HepG2 (cell line): Measurements from ENCODE around the gene VAMP2. TPM values are rescaled to one million over a fixed set of nuclear protein-coding genes. Genes with fewer than 3 reads are reported as not detected.

Source experiments
- ARHGAP35 ChIP-seq: sonication (generic); formaldehyde crosslinking; IDR thresholded peaks from 2 replicates; pipeline ENCODE4 v1.9.0; 2022; ENCODE audit warnings: mild to moderate bottlenecking, inconsistent platforms, moderate library complexity, missing genetic modification reagents, borderline replicate concordance
- ATF7 ChIP-seq, 2 experiments: fragments of 450-650 bp in 1 of 2; sonication (generic) in 1 of 2; formaldehyde crosslinking in 1 of 2; IDR thresholded peaks; 2 replicates each; pipeline versions ENCODE4 v1.4.0 to v1.6.1; 2016 to 2020; ENCODE audit warnings: antibody characterized with exemption in 1 of 2, mild to moderate bottlenecking in 1 of 2, missing genetic modification reagents in 1 of 2
- BRD4 ChIP-seq: sonication (generic); formaldehyde crosslinking; IDR thresholded peaks from 2 replicates; pipeline ENCODE4 v1.4.0; 2020; ENCODE audit warnings: missing genetic modification reagents
- HMG20A ChIP-seq: IDR thresholded peaks from 2 replicates; pipeline ENCODE4 v1.6.1; 2016; ENCODE audit warnings: borderline replicate concordance
- HNRNPUL1 ChIP-seq: fragments of 200-400 bp; formaldehyde crosslinking; IDR thresholded peaks from 2 replicates; pipeline ENCODE4 v1.6.1; 2017; ENCODE audit warnings: low read depth, mild to moderate bottlenecking, low read length, moderate library complexity
- HOXA9 ChIP-seq: sonication (generic); formaldehyde crosslinking; IDR thresholded peaks from 2 replicates; pipeline ENCODE4 v1.8.1; 2022; ENCODE audit warnings: missing genetic modification reagents, mild to moderate bottlenecking, moderate library complexity, borderline replicate concordance
- NONO ChIP-seq, 2 experiments: fragments of 450-650 bp in 1 of 2; sonication (generic) in 1 of 2; formaldehyde crosslinking in 1 of 2; IDR thresholded peaks in 1 of 2; conservative IDR thresholded peaks in 1 of 2; 2 replicates each; pipeline versions ENCODE4 v1.6.1 to v1.8.0; 2017 to 2022; ENCODE audit warnings: mild to moderate bottlenecking in 1 of 2, missing genetic modification reagents in 1 of 2, moderate library complexity in 1 of 2
- NR2F6 ChIP-seq, 2 experiments: IDR thresholded peaks; 2 replicates each; pipeline ENCODE4 v1.6.1; 2016; ENCODE audit warnings: antibody characterized with exemption in 1 of 2, mild to moderate bottlenecking in 1 of 2
- RORA ChIP-seq: sonication (generic); formaldehyde crosslinking; IDR thresholded peaks from 2 replicates; pipeline ENCODE4 v1.5.0; 2020; ENCODE audit warnings: mild to moderate bottlenecking, missing genetic modification reagents, moderate library complexity
- SALL2 ChIP-seq: sonication (generic); formaldehyde crosslinking; IDR thresholded peaks from 2 replicates; pipeline ENCODE4 v1.8.1; 2023; ENCODE audit warnings: mild to moderate bottlenecking, missing genetic modification reagents, inconsistent platforms
- SKIL ChIP-seq: sonication (generic); formaldehyde crosslinking; IDR thresholded peaks from 2 replicates; pipeline ENCODE4 v1.8.0; 2022; ENCODE audit warnings: missing genetic modification reagents, mild to moderate bottlenecking, moderate library complexity, borderline replicate concordance
- SMARCC2 ChIP-seq: fragments of 450-650 bp; IDR thresholded peaks from 2 replicates; pipeline ENCODE4 v1.6.1; 2017; ENCODE audit warnings: antibody characterized with exemption, mild to moderate bottlenecking
- SMC3 ChIP-seq: IDR thresholded peaks from 2 replicates; pipeline ENCODE4 v1.6.1; 2011; ENCODE audit warnings: low read length, improper control_type of control experiment
- TCF7 ChIP-seq: sonication (generic); IDR thresholded peaks from 2 replicates; pipeline ENCODE4 v1.6.1; 2016; ENCODE audit warnings: antibody characterized with exemption, low read depth
- TOE1 ChIP-seq: sonication (generic); formaldehyde crosslinking; IDR thresholded peaks from 2 replicates; pipeline ENCODE4 v1.4.0; 2020; ENCODE audit warnings: mild to moderate bottlenecking, missing genetic modification reagents
- TSC22D2 ChIP-seq: sonication (generic); formaldehyde crosslinking; IDR thresholded peaks from 2 replicates; pipeline ENCODE4 v1.5.1; 2020; ENCODE audit warnings: missing genetic modification reagents, mild to moderate bottlenecking, borderline replicate concordance
- YEATS4 ChIP-seq: sonication (generic); formaldehyde crosslinking; IDR thresholded peaks from 2 replicates; pipeline ENCODE4 v1.4.0; 2020; ENCODE audit warnings: missing genetic modification reagents, borderline replicate concordance
- ZNF260 ChIP-seq: sonication (generic); formaldehyde crosslinking; IDR thresholded peaks from 2 replicates; pipeline ENCODE4 v1.4.0; 2020; ENCODE audit warnings: missing genetic modification reagents, low read depth, mild to moderate bottlenecking, borderline replicate concordance
- ZNF33B ChIP-seq: sonication (generic); formaldehyde crosslinking; IDR thresholded peaks from 2 replicates; pipeline ENCODE4 v1.5.1; 2020; ENCODE audit warnings: mild to moderate bottlenecking, missing genetic modification reagents
- polyA plus RNA-seq, 8 experiments: library from polyadenylated mRNA; depleted of rRNA in 3 of 8; stranded (reverse) in 7 of 8; unstranded in 1 of 8; fragments of >200 nt; fragmentation: Illumina TruSeq in 4 of 8; extraction: Trizol in 4 of 8; gene quantifications; 2 replicates each; pipeline versions ENCODE4 v1.2.1 to v1.2.3, GENCODE V29; 2011 to 2016; ENCODE audit warnings: low read depth in 4 of 8, missing spikeins in 1 of 8, mixed read lengths in 1 of 8; ENCODE audit not compliant: insufficient read depth in 1 of 8
- total RNA-seq, 5 experiments: library from RNA; depleted of rRNA; stranded (reverse); fragments of >200 nt; fragmentation: Illumina TruSeq; extraction: Trizol; gene quantifications; 2 replicates each; pipeline ENCODE4 v1.2.3, GENCODE V29; 2016; ENCODE audit warnings: low read depth in 1 of 5
- TF ChIP-seq, protein P1 (sequence below): IDR thresholded peaks from 2 replicates; pipeline ENCODE4 v1.6.1; 2016
- TF ChIP-seq, protein P2 (sequence below): sonication (generic); formaldehyde crosslinking; IDR thresholded peaks from 2 replicates; pipeline ENCODE4 v1.8.1; 2023; ENCODE audit warnings: mild to moderate bottlenecking, missing genetic modification reagents
- TF ChIP-seq, protein P3 (sequence below): sonication (generic); formaldehyde crosslinking; conservative IDR thresholded peaks from 2 replicates; pipeline ENCODE4 v1.8.0; 2022; ENCODE audit warnings: mild to moderate bottlenecking, moderate library complexity, missing genetic modification reagents

VAMP2 gene
- total and polyA plus RNA-seq, 2 of the 13 experiments (the other 11 are each of a cell fraction or from before 2014, with no cell fraction given), result 3.9 to 17.2 TPM

GRCh38 chr17:8209907-8210760 lies 47.4 kb upstream of the VAMP2 start, which contains the start of gene AURKB (continued):
- TF ChIP-seq YEATS4 (CRISPR knock-in tag), result peak; percentile 88
- TF ChIP-seq SMARCC2, result no peak
- TF ChIP-seq ZNF260, result no peak
- no peak for TF ChIP-seq SKIL (CRISPR knock-in tag)
- no peak for TF ChIP-seq TSC22D2 (CRISPR knock-in tag)
- TF ChIP-seq, protein P1, sequence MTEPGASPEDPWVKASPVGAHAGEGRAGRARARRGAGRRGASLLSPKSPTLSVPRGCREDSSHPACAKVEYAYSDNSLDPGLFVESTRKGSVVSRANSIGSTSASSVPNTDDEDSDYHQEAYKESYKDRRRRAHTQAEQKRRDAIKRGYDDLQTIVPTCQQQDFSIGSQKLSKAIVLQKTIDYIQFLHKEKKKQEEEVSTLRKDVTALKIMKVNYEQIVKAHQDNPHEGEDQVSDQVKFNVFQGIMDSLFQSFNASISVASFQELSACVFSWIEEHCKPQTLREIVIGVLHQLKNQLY (CRISPR knock-in tag), result no peak
- TF ChIP-seq ARHGAP35 (CRISPR knock-in tag), result no peak; the same call in 1 of the 2 replicates
- TF ChIP-seq HNRNPUL1, result no peak
- TF ChIP-seq TCF7, result no peak
- TF ChIP-seq ATF7 (IDR thresholded peaks at IDR 0.05), result no peak
- TF ChIP-seq ATF7 (CRISPR knock-in tag; IDR thresholded peaks at IDR 0.05), result 0 out of 2 replicates have a peak, but pooled peaks have one; percentile 44
- no peak for TF ChIP-seq RORA (CRISPR knock-in tag)
- no peak for TF ChIP-seq HMG20A (CRISPR knock-in tag)
- no peak for TF ChIP-seq TOE1
- TF ChIP-seq, protein P2, sequence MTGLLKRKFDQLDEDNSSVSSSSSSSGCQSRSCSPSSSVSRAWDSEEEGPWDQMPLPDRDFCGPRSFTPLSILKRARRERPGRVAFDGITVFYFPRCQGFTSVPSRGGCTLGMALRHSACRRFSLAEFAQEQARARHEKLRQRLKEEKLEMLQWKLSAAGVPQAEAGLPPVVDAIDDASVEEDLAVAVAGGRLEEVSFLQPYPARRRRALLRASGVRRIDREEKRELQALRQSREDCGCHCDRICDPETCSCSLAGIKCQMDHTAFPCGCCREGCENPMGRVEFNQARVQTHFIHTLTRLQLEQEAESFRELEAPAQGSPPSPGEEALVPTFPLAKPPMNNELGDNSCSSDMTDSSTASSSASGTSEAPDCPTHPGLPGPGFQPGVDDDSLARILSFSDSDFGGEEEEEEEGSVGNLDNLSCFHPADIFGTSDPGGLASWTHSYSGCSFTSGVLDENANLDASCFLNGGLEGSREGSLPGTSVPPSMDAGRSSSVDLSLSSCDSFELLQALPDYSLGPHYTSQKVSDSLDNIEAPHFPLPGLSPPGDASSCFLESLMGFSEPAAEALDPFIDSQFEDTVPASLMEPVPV, result peak; percentile 87
- TF ChIP-seq SMC3, result no peak
- no peak; the same call in 1 of the 2 replicates for TF ChIP-seq NR2F6 (IDR thresholded peaks at IDR 0.05)
- no peak for TF ChIP-seq NR2F6 (CRISPR knock-in tag; IDR thresholded peaks at IDR 0.05)
- TF ChIP-seq NONO (IDR thresholded peaks at IDR 0.05), result no peak
- TF ChIP-seq NONO (CRISPR knock-in tag; conservative IDR thresholded peaks at IDR 0.05), result no peak; the same call in 1 of the 2 replicates
- TF ChIP-seq HOXA9 (CRISPR knock-in tag), result 0 out of 2 replicates have a peak, but pooled peaks have one; percentile 32
- TF ChIP-seq ZNF33B, result no peak
- TF ChIP-seq SALL2 (CRISPR knock-in tag), result peak; percentile 79; the same call in 1 of the 2 replicates
- TF ChIP-seq, protein P3, sequence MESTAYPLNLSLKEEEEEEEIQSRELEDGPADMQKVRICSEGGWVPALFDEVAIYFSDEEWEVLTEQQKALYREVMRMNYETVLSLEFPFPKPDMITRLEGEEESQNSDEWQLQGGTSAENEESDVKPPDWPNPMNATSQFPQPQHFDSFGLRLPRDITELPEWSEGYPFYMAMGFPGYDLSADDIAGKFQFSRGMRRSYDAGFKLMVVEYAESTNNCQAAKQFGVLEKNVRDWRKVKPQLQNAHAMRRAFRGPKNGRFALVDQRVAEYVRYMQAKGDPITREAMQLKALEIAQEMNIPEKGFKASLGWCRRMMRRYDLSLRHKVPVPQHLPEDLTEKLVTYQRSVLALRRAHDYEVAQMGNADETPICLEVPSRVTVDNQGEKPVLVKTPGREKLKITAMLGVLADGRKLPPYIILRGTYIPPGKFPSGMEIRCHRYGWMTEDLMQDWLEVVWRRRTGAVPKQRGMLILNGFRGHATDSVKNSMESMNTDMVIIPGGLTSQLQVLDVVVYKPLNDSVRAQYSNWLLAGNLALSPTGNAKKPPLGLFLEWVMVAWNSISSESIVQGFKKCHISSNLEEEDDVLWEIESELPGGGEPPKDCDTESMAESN, result peak; percentile 82
- TF ChIP-seq BRD4 (CRISPR knock-in tag), result no peak
